ENCODE data around the gene IGSF9.
A peak's percentile ranks its signal among the peaks of the same experiment; 100 is the strongest.

IGSF9 gene

GRCh38 chr1:159931795-159932173 lies 13.6 kb downstream of the IGSF9 start:
- no peak for DNase-seq

DNA sequence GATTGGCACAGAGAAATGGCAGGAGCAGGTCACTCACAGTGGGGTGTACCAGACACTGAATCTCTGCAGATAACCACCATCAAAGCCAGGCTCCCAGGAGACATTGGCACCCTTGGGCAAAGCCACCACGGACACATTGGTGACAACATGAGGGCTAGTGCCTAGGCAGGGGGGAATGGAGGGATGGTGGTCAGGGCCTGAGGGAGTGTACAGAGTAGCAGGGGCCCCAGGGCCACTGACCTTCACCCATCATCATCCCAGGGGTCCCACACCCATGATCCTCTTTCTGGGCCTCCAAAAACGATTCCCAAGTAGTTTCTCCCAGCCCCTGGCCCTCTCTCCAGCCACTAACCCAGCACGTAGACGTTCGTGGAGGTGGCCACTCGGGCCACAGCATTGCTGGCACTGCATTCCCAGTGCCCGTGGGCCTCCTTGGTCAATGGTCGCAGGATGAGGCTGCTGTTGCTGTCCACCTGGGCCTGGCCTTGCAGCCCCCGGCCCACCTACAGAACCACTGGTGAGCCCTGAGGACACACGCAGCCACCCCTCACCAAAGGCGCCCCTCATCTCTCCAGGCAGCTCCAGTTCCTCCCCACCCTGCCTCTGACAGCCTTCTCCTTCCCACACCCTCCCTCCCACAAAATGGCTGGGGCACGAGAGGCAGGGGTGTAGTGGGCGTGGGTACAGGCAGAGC lies 14.2 kb downstream of the IGSF9 start:
- DNase-seq: no peak

GRCh38 chr1:159930634-159931033 lies 14.8 kb downstream of the IGSF9 start:
- DNase-seq: no peak

DNA sequence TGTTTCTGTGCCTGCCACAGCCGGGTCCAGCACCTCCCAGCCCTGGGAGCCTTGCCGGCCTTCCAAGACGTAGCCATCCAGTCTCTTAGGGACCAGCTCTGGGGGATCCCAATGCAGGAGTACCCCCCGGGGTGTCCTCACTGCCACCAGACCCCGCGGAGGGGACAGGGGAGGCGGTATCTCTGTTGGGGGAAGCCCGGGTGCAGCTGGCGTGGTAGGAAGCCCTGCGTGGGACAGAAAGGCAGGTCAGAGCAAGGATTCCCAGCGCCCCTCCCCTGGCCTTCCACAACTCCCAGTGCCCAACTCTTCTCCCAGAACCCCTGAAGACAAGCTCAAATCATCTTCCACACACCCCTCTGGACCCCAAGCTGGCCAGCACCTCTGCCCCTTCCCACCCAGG lies 15.2 kb downstream of the IGSF9 start:
- no peak for DNase-seq

GRCh38 chr1:159929155-159930051 lies 16.0 kb downstream of the IGSF9 start:
- no peak for DNase-seq

- no peak for DNase-seq
Observed at GRCh38 chr1:159928491-159929050, 16.8 kb downstream of the IGSF9 start.

DNA sequence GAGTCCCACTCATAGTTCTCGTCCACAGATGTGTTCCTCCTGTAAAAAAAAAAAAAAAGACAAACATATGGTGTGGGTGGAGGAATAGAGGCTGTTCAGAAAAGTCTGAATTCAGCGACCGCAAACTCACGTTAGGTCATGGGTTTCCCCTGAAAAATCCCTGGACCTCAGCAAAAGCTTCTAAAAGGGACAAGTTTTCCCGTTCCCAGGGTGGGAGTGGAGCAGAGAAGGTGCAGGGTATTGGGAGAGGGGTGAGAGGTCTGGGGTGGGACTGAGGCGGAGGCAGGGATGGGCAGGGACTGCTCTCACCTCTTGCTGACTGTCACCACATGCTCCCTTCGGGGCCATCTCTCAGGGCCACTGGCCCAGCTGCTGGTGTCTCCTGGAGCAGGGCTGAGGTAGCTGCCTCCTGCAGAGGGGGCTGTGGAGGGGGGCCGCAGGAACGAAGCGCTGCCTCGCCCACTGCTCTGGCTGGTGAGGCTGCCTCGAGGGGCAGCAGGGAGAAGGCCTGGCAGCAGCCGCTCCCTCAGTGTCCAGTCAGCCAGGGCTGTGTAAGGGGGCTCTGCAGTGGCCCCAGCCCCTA lies 17.5 kb downstream of the IGSF9 start:
- DNase-seq: peak; percentile 63

GRCh38 chr1:159927211-159927848 lies 18.1 kb downstream of the IGSF9 start:
- DNase-seq: no peak

DNA sequence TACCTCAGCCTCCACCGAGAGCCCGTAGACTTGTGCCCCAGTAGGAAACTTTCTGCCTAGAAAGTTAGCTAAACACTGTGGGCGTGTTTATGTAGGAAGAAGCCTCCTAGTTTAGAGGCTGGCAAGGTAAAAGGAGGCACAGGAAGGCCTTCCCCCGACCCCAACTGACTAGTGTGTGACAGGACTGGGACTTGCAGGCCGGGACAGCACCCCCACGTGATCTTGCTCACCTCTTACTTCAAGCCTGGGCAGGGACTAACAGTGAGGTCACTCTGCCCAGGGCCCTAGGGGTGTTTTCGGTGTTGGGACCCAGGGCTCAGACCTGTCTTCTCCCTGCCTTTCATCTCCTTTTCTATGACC lies 19.7 kb downstream of the IGSF9 start:
- DNase-seq: no peak

GRCh38 chr1:159924791-159925718 lies 20.4 kb downstream of the IGSF9 start, which contains the start of gene TAGLN2:
TAGLN2 (minus strand) TSS chr1:159925507; CDS start chr1:159920509, 4,998 bp downstream.
- no peak for DNase-seq

DNA sequence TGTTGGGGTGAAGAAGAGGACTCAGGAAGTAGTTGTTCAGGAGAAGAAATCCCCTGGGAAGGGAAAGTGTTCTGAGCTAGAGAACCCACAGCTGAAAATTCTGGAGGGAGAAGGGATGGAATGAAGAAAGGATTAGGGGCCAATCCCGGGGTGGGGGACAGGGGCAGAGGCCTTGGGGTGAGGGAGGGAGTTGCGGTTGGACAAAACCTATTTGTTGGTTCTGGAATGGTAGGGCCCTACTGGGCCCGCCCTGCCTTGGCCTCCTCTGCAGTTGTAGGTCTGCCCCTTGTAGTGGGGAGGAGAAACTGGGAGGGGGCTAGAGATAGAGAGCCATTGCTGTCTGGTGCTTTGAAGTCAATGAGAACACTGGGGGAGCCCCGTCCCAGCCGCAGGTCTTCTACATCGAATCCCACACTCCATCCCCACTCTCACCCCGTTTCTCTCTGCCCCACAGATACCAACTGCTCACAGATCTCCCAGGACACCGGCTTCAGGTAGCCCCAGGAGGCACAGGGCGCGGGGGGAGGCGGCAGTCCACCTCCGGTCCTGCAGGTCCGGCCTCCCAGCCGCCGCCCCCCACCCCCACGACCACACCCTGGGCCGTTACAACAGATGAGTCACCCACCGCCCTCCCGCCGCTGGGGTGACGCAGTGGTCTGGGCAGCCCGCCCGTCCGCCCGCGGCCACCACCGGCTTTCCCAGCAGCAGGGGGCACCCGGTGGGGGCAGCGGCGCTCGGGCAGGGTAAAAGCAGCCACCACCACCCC lies 21.2 kb downstream of the IGSF9 start:
- DNase-seq: no peak

- no peak for DNase-seq
Observed at GRCh38 chr1:159923203-159924024, 22.0 kb downstream of the IGSF9 start.

- no peak for DNase-seq
Observed at GRCh38 chr1:159922511-159923202, 22.8 kb downstream of the IGSF9 start.

DNA sequence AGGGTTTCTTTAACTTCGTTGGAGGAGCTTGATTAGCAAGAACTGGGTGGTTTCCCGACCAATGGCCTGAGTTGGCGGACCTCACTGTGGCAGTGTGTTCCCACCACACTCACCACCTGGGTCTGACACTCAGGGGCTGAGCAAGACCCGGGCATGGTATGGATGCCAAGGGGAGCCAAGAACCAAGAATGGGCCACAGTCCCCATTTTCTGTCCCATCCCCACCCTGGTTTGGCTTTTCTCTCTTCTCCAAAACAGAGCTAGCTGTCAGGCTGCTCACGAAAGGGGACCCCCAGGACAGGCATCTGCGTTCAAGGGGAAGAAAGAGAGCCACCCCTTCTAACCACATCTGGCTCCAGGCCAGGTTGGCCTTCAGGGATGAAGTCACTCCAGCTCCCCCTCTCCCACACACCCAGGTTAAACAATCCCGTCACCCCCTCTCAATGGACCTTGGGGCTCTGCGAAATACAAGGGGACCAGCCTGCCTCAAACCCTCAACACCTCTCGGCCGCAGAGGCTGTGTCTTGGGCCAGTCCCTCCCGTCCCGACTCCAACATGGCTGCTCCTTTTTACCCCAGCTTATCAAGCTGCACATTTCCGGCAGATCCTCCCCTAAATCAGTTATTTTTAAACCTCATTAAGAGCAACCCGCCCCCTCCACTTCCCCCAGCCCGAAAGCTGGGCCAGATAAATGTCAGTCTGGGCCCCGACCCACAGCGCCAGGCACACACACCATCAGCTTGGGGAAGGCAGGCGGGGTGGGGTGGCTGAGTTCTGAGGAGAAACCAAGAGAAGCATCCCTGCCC lies 23.5 kb downstream of the IGSF9 start:
- DNase-seq: no peak

- DNase-seq: no peak
Observed at GRCh38 chr1:159921251-159921650, 24.2 kb downstream of the IGSF9 start.

DNA sequence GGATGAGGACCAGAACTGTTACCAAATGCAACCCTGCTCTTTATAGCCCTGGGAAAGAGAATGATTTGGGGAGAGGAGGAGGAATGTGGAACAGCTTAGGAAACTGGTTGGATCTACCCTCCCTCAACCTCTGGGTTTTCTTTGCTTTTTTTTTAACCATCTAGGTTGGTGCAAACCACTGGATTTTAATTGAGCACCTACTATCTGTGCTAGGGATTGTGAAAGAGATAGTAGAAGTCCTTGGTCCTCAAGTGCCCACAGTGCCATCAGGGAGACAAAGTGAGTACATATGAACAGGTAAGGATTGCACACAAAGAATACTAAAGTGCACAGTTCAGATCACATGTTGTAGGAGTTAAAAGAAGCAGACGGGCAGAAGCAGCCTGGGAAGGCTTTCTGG lies 24.8 kb downstream of the IGSF9 start:
- no peak for DNase-seq

DNA sequence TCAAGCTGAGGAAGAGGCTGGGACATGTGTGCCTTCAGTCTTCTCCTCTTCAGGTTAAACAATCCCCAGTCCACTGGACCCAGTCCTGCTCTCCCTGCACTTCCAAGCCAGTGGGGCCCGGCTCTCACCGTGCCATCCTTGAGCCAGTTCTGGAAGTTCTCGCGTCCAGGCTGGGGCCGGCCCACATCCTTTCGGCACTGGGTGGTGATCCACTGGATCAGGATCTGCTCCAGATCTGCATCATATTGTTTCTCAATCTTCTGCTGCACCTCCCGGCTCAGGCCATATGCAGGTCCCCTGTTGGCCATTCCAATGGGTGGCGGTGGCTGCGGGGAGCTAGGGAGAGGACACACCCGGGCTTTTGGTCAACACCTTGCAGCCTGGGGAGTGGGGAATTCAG lies 25.2 kb downstream of the IGSF9 start:
- no peak for DNase-seq

DNA sequence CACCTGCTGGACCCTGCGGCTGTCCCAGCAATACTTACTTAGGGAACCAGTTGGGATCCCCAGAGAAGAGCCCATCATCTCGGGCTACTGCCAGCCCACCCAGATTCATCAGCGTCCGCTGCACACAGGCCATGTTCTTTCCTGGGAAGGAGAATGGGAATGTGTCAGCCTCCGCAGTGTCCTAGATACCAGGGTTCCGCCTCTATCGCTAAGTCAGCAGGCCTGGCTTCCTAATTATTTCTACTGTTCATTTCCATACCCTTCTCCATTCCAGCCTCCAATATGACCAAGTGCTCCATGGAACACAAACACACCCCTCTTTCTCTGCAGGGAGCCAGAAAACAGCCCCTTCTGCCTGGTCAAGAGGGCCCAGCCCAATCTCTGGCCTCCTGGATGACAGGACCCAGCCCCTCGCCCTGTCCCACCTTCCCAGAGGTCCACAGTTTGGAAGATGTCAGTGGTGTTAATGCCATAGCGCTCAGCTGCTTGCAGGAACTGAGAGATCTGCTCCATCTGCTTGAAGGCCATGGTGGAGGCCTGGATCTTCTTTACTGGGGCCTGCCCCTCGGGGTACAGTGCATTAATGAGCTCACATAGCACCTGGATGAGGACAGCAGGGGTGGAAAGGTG lies 26.1 kb downstream of the IGSF9 start:
- no peak for DNase-seq
